ENCODE results near the gene TGIF2. TPM values are rescaled to one million over a fixed set of nuclear protein-coding genes. Genes with fewer than 3 reads are reported as not detected.

TGIF2 gene
- total and polyA plus RNA-seq, 9 donors, result 18.0 to 31.1 (median 24.8) TPM

DNA sequence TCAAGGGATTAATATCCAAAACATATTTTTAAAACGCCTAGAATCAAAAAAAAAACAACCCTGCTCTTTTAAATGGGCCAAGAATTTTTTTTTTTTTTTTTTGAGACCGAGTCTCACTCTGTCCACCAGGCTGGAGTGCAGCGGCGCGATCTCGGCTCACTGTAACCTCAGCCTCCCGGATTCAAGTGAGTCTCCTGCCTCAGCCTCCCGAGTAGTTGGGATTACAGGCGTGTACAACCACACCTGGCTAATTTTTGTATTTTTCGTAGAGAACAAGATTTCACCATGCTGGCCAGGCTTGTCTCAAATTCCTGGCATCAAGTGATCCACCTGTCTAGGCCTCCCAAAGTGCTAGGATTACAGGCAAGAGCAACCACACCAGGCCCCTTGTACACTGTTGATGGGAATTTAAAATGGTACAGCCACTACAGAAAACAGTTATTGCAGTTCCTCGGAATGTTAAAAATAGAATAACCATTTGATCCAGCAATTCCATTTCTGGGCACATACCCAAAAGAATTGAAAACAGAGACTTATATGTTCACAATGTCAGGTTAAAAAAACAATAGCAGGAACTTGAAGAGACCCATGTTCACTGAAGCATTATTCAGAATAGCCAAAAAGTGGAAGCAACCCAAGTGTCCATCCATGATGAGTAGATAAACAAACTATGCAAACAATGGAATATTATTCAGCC is 35.2 kb upstream of the TGIF2 start:
- WGBS (ENCODE audit: insufficient coverage), result no CpG with 5 or more reads among the region's 11 CpGs
- H3K27ac ChIP-seq (ENCODE audit: low read length), result peak overlapping the region; percentile 21
- H3K9me3 ChIP-seq (replicated peaks; ENCODE audit: control insufficient read depth, low read depth, low read length), result no peaks in the 10 kb centered on the region
- no peaks in the 10 kb centered on the region for H3K27me3 ChIP-seq (ENCODE audit: control insufficient read depth, insufficient read depth, low read length)
- peak; percentile 77 for DNase-seq
- no peaks in the 10 kb centered on the region for H3K36me3 ChIP-seq (ENCODE audit: control insufficient read depth, insufficient read depth, low read length)
- H3K4me1 ChIP-seq (ENCODE audit: control insufficient read depth, insufficient read depth, low read length), result peaks cover 29% of the 10 kb centered on the region
- H3K4me3 ChIP-seq (ENCODE audit: low read length), result no peak overlapping the region

DNA sequence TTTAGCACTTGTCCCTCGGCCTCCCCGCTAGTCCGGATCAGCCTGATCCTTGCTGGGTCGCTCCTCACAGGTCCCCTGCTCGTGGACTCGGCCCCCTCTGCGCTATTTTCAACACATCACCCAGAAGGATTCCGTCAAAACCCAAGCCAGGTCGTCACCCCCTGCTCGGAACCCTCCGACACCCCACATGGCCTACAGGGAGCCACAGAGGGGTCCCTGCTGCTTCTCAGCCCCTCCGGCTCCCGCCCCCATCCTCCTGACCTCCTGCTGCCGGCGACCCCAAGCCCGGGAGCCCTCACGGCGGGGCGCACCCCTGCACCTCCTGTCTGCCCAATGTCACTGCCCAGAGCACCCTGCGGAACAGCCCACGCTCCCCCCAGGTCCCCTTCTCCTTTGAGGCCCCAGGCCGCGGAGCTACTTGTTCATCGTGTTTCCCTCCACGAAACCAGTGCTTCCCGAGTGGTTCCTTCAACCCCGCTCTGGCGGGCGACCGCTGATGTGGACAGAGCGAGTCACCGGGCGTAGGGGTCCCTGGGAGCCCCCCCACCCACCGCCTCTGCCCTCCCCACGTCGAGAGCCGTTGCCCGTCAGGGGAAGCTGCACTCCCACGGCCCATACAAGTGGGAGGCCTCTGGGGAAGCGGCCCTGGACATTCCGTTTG is 32.7 kb upstream of the TGIF2 start:
- Histone ChIP-seq H3K27ac (ENCODE audit: low read length) (peak overlapping the region; percentile 72), H3K36me3 (ENCODE audit: control insufficient read depth, insufficient read depth, low read length) (peaks cover 13% of the 10 kb centered on the region), H3K4me1 (ENCODE audit: control insufficient read depth, insufficient read depth, low read length) (peaks cover 48% of the 10 kb centered on the region), H3K9me3 (replicated peaks; ENCODE audit: control insufficient read depth, low read depth, low read length) (no peaks in the 10 kb centered on the region), H3K27me3 (ENCODE audit: control insufficient read depth, insufficient read depth, low read length) (no peaks in the 10 kb centered on the region), H3K4me3 (ENCODE audit: low read length) (peak overlapping the region; percentile 86)
- no peak for DNase-seq
- WGBS (ENCODE audit: insufficient coverage), result 40% methylated on average over 26 of the region's 41 CpGs

DNA sequence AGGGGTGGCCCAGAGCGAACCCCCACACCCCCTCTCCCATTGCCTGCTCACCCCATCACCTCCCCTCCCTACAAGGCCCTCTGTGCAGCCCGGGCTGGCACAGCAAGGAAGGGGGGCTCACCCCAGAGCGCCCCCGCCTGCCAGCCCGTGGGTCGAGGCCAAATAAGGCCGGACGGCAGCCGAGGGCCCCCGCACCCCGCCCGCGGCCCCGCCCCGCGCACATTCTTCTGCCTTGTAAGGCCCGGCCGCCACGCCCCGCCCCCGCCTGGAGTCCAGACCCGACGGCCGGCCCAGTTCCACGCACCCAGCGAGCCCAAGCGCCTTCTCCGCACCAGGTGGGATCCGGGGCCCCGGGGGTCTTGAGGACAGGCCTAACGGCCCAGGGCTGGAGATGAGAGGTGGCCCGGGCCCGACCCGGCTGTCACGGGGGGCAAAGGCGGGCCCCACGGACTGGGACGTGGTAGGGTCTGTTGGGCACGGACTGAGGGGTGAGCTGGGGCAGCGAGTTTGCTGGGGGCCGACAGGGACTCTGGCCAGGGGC is 32.1 kb upstream of the TGIF2 start, which contains the start of gene MYL9:
Gene MYL9, plus strand, starts transcription at position 293 of the 541 bp plus-strand sequence. CDS start 3,366 bp downstream, outside the sequence.
- Histone ChIP-seq H3K4me1 (ENCODE audit: control insufficient read depth, insufficient read depth, low read length) (peaks cover 48% of the 10 kb centered on the region), H3K36me3 (ENCODE audit: control insufficient read depth, insufficient read depth, low read length) (peaks cover 19% of the 10 kb centered on the region), H3K27me3 (ENCODE audit: control insufficient read depth, insufficient read depth, low read length) (no peaks in the 10 kb centered on the region), H3K27ac (ENCODE audit: low read length) (peak within 1 kb of the TSS; percentile 92), H3K4me3 (ENCODE audit: low read length) (peak within 1 kb of the TSS; percentile 86), H3K9me3 (replicated peaks; ENCODE audit: control insufficient read depth, low read depth, low read length) (no peaks in the 10 kb centered on the region)
- 3% methylated on average over 32 of the region's 41 CpGs for WGBS (ENCODE audit: insufficient coverage)
- peak; percentile 86 for DNase-seq

DNA sequence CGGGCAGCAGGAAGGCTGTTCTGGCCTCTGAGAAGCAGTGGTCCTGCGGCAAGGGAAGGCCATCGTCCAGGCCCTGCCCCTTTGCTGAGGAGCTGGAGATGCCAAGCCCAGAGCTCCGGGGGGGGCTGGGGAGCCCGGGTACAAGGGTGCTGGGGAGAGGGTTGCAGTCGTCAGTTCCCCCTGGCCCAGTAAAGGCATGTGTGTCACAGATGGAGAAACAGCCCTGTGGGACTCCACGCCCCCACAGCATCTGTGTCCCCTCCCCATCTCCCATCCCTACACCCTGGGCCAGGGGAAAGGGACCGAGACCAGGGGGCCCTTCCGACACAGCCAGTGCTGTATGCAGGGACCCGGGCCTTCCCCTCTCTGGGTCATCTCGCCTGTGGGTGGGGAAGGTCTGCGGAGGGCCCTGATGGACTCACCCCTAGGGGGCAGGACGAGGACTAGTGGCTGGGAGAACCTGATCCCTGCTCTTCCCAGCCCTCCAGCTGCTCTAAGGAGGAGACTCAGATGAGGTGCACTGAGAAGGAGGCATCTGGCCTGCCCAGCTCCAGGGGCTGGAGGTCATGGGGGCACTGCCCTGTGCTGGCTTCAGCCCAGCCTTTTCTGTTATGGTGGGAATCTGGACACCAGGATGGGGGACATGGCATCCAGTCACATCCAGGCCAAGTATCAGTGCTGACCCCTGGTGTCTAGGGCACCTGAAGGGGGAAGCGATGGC is 31.5 kb upstream of the TGIF2 start:
- Histone ChIP-seq H3K27ac (ENCODE audit: low read length) (peak overlapping the region; percentile 92), H3K27me3 (ENCODE audit: control insufficient read depth, insufficient read depth, low read length) (no peaks in the 10 kb centered on the region), H3K4me1 (ENCODE audit: control insufficient read depth, insufficient read depth, low read length) (peaks cover 48% of the 10 kb centered on the region), H3K36me3 (ENCODE audit: control insufficient read depth, insufficient read depth, low read length) (peaks cover 25% of the 10 kb centered on the region), H3K9me3 (replicated peaks; ENCODE audit: control insufficient read depth, low read depth, low read length) (no peaks in the 10 kb centered on the region), H3K4me3 (ENCODE audit: low read length) (peak overlapping the region; percentile 86)
- 21% methylated on average over 6 of the region's 14 CpGs for WGBS (ENCODE audit: insufficient coverage)
- peak; percentile 63 for DNase-seq

DNA sequence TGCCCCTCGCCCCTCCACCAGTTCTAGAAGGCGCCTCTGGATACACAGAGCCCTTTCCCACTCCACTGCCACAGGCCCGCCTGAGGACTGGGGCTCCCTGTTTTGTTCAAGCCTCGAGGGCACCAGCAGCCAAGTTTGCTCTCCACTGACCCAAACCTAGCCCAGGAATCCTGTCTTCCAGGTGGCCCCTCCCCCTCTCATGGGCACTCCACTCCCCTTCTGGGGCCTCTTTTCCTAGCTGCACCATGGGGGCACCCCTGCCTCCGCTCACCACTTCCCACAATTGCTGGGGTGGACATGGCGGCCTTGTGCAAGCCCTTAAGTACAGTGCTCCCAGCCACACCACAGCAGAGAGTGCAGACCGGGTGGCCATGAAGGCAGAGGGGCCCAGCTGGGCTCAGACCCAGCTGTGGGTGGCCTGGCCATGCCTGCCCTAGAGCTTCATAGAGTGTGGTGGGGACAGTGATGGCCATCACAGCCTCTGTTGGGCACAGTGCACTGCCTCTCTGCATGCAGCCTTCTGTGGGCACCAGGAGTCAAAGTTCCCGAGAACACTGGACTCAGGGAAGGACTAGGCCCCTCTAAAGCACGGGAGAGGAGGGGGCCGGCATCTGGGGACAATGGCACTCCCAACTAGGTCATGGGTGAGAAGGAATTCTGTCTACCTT is 30.7 kb upstream of the TGIF2 start:
- H3K9me3 ChIP-seq (replicated peaks; ENCODE audit: control insufficient read depth, low read depth, low read length), result no peaks in the 10 kb centered on the region
- peaks cover 48% of the 10 kb centered on the region for H3K4me1 ChIP-seq (ENCODE audit: control insufficient read depth, insufficient read depth, low read length)
- peaks cover 32% of the 10 kb centered on the region for H3K36me3 ChIP-seq (ENCODE audit: control insufficient read depth, insufficient read depth, low read length)
- H3K4me3 ChIP-seq (ENCODE audit: low read length), result peak overlapping the region; percentile 86
- no peaks in the 10 kb centered on the region for H3K27me3 ChIP-seq (ENCODE audit: control insufficient read depth, insufficient read depth, low read length)
- H3K27ac ChIP-seq (ENCODE audit: low read length), result peak overlapping the region; percentile 92
- no peak for DNase-seq
- WGBS (ENCODE audit: insufficient coverage), result 79% methylated on average over 8 of the region's 10 CpGs

DNA sequence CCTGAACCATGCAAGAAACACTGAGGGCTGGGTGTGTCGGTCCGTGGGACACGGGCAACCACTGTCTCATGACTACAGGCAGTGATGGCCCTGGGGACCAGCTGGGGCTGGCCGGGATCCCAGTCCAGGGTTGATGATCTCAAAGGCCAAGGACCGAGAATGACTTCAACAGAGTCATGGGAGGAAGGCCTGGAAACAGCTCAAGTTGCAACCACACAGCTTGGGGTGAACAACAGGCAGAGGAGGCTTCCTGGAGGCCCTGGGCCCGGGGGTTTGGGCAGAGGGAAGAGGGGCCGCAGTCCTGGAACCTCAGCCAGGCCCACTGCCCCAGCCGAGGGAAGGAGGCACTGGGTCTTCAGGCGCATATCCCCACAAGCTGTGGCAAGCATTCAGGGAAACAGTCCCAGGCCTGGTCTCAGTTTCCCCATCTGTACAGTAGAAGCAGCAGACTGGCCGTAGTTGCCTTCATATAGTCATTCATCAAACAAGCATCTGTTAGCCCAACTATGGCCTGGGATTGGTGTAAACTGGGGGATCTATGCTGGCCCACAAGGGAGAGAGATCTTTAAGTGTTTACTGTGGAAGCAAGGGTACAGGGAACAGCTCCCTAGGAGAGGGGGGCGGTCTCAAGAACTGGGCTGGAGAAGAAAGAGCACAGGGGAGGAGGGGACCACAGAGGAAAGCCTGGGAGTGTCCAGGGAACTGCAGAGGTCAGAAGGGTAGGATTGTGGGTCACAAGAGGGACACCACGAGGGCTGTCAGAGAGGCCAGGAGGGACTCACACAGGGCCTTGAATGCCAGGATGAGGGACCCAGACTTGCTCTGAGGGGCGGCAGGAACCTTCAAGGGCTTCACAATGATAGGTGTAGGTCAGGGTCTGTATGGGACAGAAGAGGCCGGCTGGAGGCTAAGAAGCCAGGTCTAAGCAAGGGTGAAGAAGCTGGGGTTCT is 29.9 kb upstream of the TGIF2 start:
- WGBS (ENCODE audit: insufficient coverage), result 59% methylated on average over 11 of the region's 14 CpGs
- peak overlapping the region; percentile 92 for H3K27ac ChIP-seq (ENCODE audit: low read length)
- H3K9me3 ChIP-seq (replicated peaks; ENCODE audit: control insufficient read depth, low read depth, low read length), result no peaks in the 10 kb centered on the region
- DNase-seq, result peak; percentile 69
- no peaks in the 10 kb centered on the region for H3K27me3 ChIP-seq (ENCODE audit: control insufficient read depth, insufficient read depth, low read length)
- peaks cover 40% of the 10 kb centered on the region for H3K36me3 ChIP-seq (ENCODE audit: control insufficient read depth, insufficient read depth, low read length)
- H3K4me3 ChIP-seq (ENCODE audit: low read length), result peak overlapping the region; percentile 86
- peaks cover 46% of the 10 kb centered on the region for H3K4me1 ChIP-seq (ENCODE audit: control insufficient read depth, insufficient read depth, low read length)

DNA sequence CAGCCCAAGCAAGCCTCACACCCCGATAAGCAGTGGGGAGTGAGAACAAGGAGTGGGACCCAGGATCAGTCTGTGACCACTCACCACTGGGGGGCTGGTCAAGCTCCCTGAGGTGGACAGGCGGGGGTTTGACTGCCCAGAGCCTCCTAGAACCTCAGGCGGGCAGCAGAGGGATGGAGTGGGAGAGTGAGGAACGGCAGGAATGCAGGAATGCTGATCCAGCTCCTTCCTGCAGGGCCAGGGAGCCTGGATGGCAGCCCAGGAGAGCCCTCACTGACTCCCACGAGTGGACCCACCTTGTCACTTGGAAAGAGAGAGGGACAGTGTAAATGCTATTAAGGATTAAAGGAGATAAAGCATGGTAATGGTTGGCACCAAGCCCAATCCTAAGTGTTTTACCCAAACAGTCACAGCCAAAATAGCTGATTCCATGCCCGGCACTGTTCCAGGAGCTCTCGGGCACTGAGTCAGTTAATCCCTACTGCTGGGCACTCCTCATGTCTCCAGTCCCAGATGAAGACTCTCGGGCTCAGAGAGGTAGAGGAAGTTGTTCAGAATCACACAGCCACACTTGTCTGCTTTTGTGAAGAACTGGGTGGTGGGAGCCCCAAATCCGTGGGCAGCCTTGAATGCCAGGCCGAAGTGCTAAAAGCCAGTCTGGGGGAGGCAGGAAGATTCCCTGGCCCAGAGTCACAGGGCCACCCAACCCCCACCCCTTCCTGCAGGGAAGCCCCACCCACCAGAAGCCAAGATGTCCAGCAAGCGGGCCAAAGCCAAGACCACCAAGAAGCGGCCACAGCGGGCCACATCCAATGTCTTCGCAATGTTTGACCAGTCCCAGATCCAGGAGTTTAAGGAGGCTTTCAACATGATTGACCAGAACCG is 29.0 kb upstream of the TGIF2 start:
- H3K27ac ChIP-seq (ENCODE audit: low read length), result peak overlapping the region; percentile 92
- H3K36me3 ChIP-seq (ENCODE audit: control insufficient read depth, insufficient read depth, low read length), result peaks cover 47% of the 10 kb centered on the region
- DNase-seq, result peak; percentile 50
- H3K4me3 ChIP-seq (ENCODE audit: low read length), result no peak overlapping the region
- no peaks in the 10 kb centered on the region for H3K27me3 ChIP-seq (ENCODE audit: control insufficient read depth, insufficient read depth, low read length)
- 79% methylated on average over 9 of the region's 15 CpGs for WGBS (ENCODE audit: insufficient coverage)
- H3K9me3 ChIP-seq (replicated peaks; ENCODE audit: control insufficient read depth, low read depth, low read length), result no peaks in the 10 kb centered on the region
- H3K4me1 ChIP-seq (ENCODE audit: control insufficient read depth, insufficient read depth, low read length), result peaks cover 51% of the 10 kb centered on the region

DNA sequence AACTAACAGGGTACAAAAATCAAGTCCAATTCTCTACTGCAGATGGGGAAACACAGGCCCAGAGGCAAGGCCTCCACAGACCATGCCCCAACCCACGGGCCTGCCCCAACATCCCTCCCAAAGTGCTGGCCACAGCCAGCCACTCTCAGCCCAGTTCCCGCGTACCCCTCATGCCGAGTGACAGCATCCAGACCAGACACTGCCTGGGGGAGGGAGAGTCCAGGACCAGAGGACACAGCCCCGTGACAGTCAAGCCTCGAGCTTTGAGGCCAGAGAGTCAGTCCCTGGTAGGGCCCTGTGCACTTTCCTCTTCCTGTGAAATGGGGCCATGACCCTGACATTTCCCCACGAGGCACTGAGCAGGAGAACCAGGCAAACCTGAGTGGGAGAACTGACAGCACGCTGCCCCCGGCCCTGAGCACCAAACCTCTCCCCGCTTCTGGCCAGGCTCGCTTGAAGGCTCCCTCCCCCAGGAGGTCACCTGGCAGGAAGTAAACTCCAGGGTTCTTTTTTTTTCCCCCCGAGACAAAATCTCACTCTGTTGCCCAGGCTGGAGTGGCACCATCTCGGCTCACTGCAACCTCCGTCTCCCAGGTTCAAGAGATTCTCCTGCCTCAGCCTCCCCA is 27.2 kb upstream of the TGIF2 start:
- H3K9me3 ChIP-seq (replicated peaks; ENCODE audit: control insufficient read depth, low read depth, low read length), result no peaks in the 10 kb centered on the region
- WGBS (ENCODE audit: insufficient coverage), result 58% methylated on average over 10 of the region's 14 CpGs
- no peak for DNase-seq
- H3K36me3 ChIP-seq (ENCODE audit: control insufficient read depth, insufficient read depth, low read length), result peaks cover 52% of the 10 kb centered on the region
- no peak overlapping the region for H3K4me3 ChIP-seq (ENCODE audit: low read length)
- no peaks in the 10 kb centered on the region for H3K27me3 ChIP-seq (ENCODE audit: control insufficient read depth, insufficient read depth, low read length)
- peaks cover 48% of the 10 kb centered on the region for H3K4me1 ChIP-seq (ENCODE audit: control insufficient read depth, insufficient read depth, low read length)
- H3K27ac ChIP-seq (ENCODE audit: low read length), result no peak overlapping the region
